IMR-90 (cell line): Measurements from ENCODE around the gene LCA5L. TPM values are rescaled to one million over a fixed set of nuclear protein-coding genes. Genes with fewer than 3 reads are reported as not detected.

Source experiments
- ATAC-seq: fragments of 200-7000 bp; cut with Tn5 transposase; 2 replicates; pipeline ENCODE4 v1.9.1; 2020; ENCODE audit warnings: low read depth, mild to moderate bottlenecking, moderate library complexity
- BruUV-seq: library from RNA; stranded (reverse); fragments of 400-500 nt; replicated peaks from 2 replicates; lab custom pipeline; 2021; lab: Mats Ljungman, UMichigan
- CTCF ChIA-PET: fragments of 300-600 bp; formaldehyde crosslinking; extraction: SDS; loops from one replicate; lab custom pipeline; 2021; ENCODE audit warnings: antibody characterized with exemption; lab: Yijun Ruan, JAX
- POLR2A ChIA-PET: fragments of 300-600 bp; sonication (Branson Sonifier 250); formaldehyde crosslinking; loops from one replicate; lab custom pipeline; 2022; ENCODE audit warnings: antibody characterized with exemption; ENCODE audit not compliant: unreplicated experiment; lab: Charles Lee
- DNase-seq: peaks from one replicate; pipeline ENCODE4 v3.0.0; 2013
- H2AFZ ChIP-seq: replicated peaks from 2 replicates; pipeline ENCODE3; 2013; ENCODE audit warnings: low read length, mild to moderate bottlenecking; ENCODE audit not compliant: poor library complexity
- H2AK5ac ChIP-seq: 2 replicates; pipeline ENCODE4 v1.6.1; 2013; ENCODE audit warnings: low read depth, low read length, inconsistent platforms
- H2AK9ac ChIP-seq: replicated peaks from 2 replicates; pipeline ENCODE3; 2013; ENCODE audit warnings: mild to moderate bottlenecking, low read depth, low read length, moderate library complexity; ENCODE audit not compliant: poor library complexity
- H2BK120ac ChIP-seq: 2 replicates; pipeline ENCODE4 v1.6.1; 2013; ENCODE audit warnings: low read depth, low read length, inconsistent platforms
- H2BK15ac ChIP-seq: 3 replicates; pipeline ENCODE4 v1.6.1; 2013; ENCODE audit warnings: low read depth, low read length, inconsistent platforms
- H2BK20ac ChIP-seq: 2 replicates; pipeline ENCODE4 v1.6.1; 2013; ENCODE audit warnings: low read depth, mild to moderate bottlenecking, inconsistent platforms, low read length, moderate library complexity
- H2BK5ac ChIP-seq: 2 replicates; pipeline ENCODE4 v1.6.1; 2013; ENCODE audit warnings: mild to moderate bottlenecking, low read depth, low read length, inconsistent platforms; ENCODE audit not compliant: poor library complexity, severe bottlenecking
- H3K14ac ChIP-seq: replicated peaks from 2 replicates; pipeline ENCODE4 v1.6.1; 2013; ENCODE audit warnings: low read depth, low read length, inconsistent platforms
- H3K18ac ChIP-seq: 2 replicates; pipeline ENCODE4 v1.6.1; 2013; ENCODE audit warnings: low read depth, low read length, control low read depth
- H3K23ac ChIP-seq: 2 replicates; pipeline ENCODE4 v1.6.1; 2013; ENCODE audit warnings: low read depth, low read length, inconsistent platforms
- H3K27ac ChIP-seq: 2 replicates; pipeline ENCODE4 v1.5.1; 2013; ENCODE audit warnings: mild to moderate bottlenecking, control low read depth, low read length; ENCODE audit not compliant: insufficient read depth
- H3K27me3 ChIP-seq: 2 replicates; pipeline ENCODE4 v1.6.1; 2013; ENCODE audit warnings: low read length; ENCODE audit not compliant: control insufficient read depth, insufficient read depth
- H3K36me3 ChIP-seq: 2 replicates; pipeline ENCODE4 v1.6.1; 2013; ENCODE audit warnings: low read length, mixed read lengths; ENCODE audit not compliant: control insufficient read depth, insufficient read depth
- H3K4ac ChIP-seq: 2 replicates; pipeline ENCODE4 v1.6.1; 2013; ENCODE audit warnings: low read depth, low read length, inconsistent platforms
- H3K4me1 ChIP-seq: 2 replicates; pipeline ENCODE4 v1.6.1; 2013; ENCODE audit warnings: low read length, mixed read lengths; ENCODE audit not compliant: control insufficient read depth, insufficient read depth
- H3K4me2 ChIP-seq: 2 replicates; pipeline ENCODE4 v1.6.1; 2013; ENCODE audit warnings: low read depth, mild to moderate bottlenecking, control low read depth, low read length, moderate library complexity
- H3K4me3 ChIP-seq: 2 replicates; pipeline ENCODE4 v1.5.1; 2013; ENCODE audit warnings: low read depth, mild to moderate bottlenecking, control low read depth, low read length, moderate library complexity; ENCODE audit not compliant: insufficient read depth
- H3K56ac ChIP-seq: 2 replicates; pipeline ENCODE4 v1.6.1; 2013; ENCODE audit warnings: low read length, inconsistent platforms; ENCODE audit not compliant: insufficient read depth; ENCODE audit errors: extremely low read depth
- H3K79me1 ChIP-seq, 2 experiments: 2 replicates each; pipeline ENCODE4 v1.6.1; 2013; ENCODE audit warnings: low read length in 2 of 2, inconsistent platforms in 1 of 2, low read depth in 1 of 2
- H3K9ac ChIP-seq: 2 replicates; pipeline ENCODE4 v1.6.1; 2013; ENCODE audit warnings: low read depth, low read length, control low read depth
- H3K9me1 ChIP-seq: 2 replicates; pipeline ENCODE4 v1.6.1; 2013; ENCODE audit warnings: low read length, inconsistent platforms; ENCODE audit not compliant: insufficient read depth
- H3K9me3 ChIP-seq: 2 replicates; pipeline ENCODE4 v1.6.1; 2013; ENCODE audit warnings: low read length; ENCODE audit not compliant: control insufficient read depth, insufficient read depth
- H4K20me1 ChIP-seq: 2 replicates; pipeline ENCODE4 v1.6.1; 2013; ENCODE audit warnings: low read length, inconsistent platforms; ENCODE audit not compliant: insufficient read depth
- H4K5ac ChIP-seq: 2 replicates; pipeline ENCODE4 v1.6.1; 2013; ENCODE audit warnings: mild to moderate bottlenecking, low read depth, low read length, control low read depth
- H4K8ac ChIP-seq, 2 experiments: 2 replicates each; pipeline ENCODE4 v1.6.1; 2013; ENCODE audit warnings: low read depth in 2 of 2, low read length in 2 of 2, control low read depth in 1 of 2, inconsistent platforms in 1 of 2
- H4K91ac ChIP-seq: 2 replicates; pipeline ENCODE4 v1.6.1; 2013; ENCODE audit warnings: low read depth, low read length, inconsistent platforms; ENCODE audit not compliant: insufficient read depth
- CEBPB ChIP-seq: IDR thresholded peaks from 2 replicates; pipeline ENCODE4 v1.6.1; 2012; ENCODE audit warnings: low read depth, low read length, improper control_type of control experiment
- CTCF ChIP-seq: conservative IDR thresholded peaks from 2 replicates; pipeline ENCODE4 v1.5.1; 2012; ENCODE audit warnings: mild to moderate bottlenecking, low read depth, low read length, improper control_type of control experiment
- ELK1 ChIP-seq: fragments of 150-350 bp; IDR thresholded peaks from 2 replicates; pipeline ENCODE4 v1.6.1; 2016; ENCODE audit warnings: low read depth, mild to moderate bottlenecking, low read length, moderate library complexity, borderline replicate concordance
- MXI1 ChIP-seq: IDR thresholded peaks from 2 replicates; pipeline ENCODE4 v1.6.1; 2012; ENCODE audit warnings: low read depth, mild to moderate bottlenecking, low read length, moderate library complexity, borderline replicate concordance
- NFE2L2 ChIP-seq: fragments of 150-350 bp; IDR thresholded peaks from 2 replicates; pipeline ENCODE4 v1.6.1; 2016; ENCODE audit warnings: low read depth, mild to moderate bottlenecking, low read length
- SMC3 ChIP-seq: fragments of 150-350 bp; IDR thresholded peaks from 2 replicates; pipeline ENCODE4 v1.6.1; 2016; ENCODE audit warnings: low read depth, mild to moderate bottlenecking, antibody characterized with exemption, low read length, moderate library complexity
- WGBS, 2 experiments: methylation state at CpG; one replicate each; pipeline versions ENCODE4 v1.1.5 to v1.1.7; 2013; ENCODE audit warnings: missing lambda C conversion rate in 2 of 2; ENCODE audit not compliant: insufficient read length in 1 of 2; ENCODE audit errors: extremely low coverage in 2 of 2; 5-methylcytosine and 5-hydroxymethylcytosine counted together
- dilution Hi-C: fragments of 300-500 bp; cut with HindIII; formaldehyde crosslinking; loops from one replicate; pipeline ENCODE4 v1.14.3; 2018; ENCODE audit warnings: low sequenced_read_pairs; ENCODE audit not compliant: unreplicated experiment
- in situ Hi-C: fragments of 300-500 bp; cut with MboI; formaldehyde crosslinking; loops from 3 replicates; pipeline ENCODE4 v1.14.3; 2019; ENCODE audit warnings: low sequenced_read_pairs, inconsistent platforms, mixed read lengths
- intact Hi-C: fragments of 100-400 bp; cut with micrococcal nuclease; formaldehyde crosslinking; loops from 2 replicates; pipeline ENCODE4 v1.10.0; 2022
- polyA plus RNA-seq, 3 experiments: library from polyadenylated mRNA; depleted of rRNA; stranded (reverse); fragments of >200 nt; gene quantifications; 2 replicates each; pipeline ENCODE4 v1.2.3, GENCODE V29; 2012; ENCODE audit warnings: low replicate concordance in 1 of 3
- total RNA-seq: library from RNA; depleted of rRNA; stranded (reverse); fragments of >200 nt; gene quantifications from 2 replicates; pipeline ENCODE4 v1.2.3, GENCODE V29; 2012

The LCA5L gene
- total and polyA plus RNA-seq, 2 of the 4 experiments (the other 2 are of a cell fraction): 0.18 to 0.26 TPM

- POLR2A ChIA-PET: no interaction called here
Observed at GRCh38 chr21:39363607-39364555, 81.7 kb downstream of the LCA5L start.

More at GRCh38 chr21:39363607-39364555, 81.7 kb downstream of the LCA5L start:
- no TSS peak for BruUV-seq
- TF ChIP-seq SMC3 (no peak), CTCF (no peak), CEBPB (no peak), NFE2L2 (no peak), ELK1 (no peak), MXI1 (no peak)
- intact Hi-C loops: no loop called here
- Histone ChIP-seq H3K9me1 (peaks cover 12% of the 10 kb centered on the region), H3K56ac (peak overlapping the region; percentile 23; the same call in 1 of the 2 replicates), H3K27ac (peak overlapping the region; percentile 77; the same call in 1 of the 2 replicates), H2BK20ac (peak overlapping the region; percentile 84), H4K91ac (peak overlapping the region; percentile 81), H3K23ac (peak overlapping the region; percentile 82), H2AK5ac (peak overlapping the region; percentile 47; the same call in 1 of the 2 replicates), H3K36me3 (no peaks in the 10 kb centered on the region), H3K27me3 (no peaks in the 10 kb centered on the region), H3K4me2 (peak overlapping the region; percentile 77), H3K9me3 (no peaks in the 10 kb centered on the region), H3K9ac (no peak overlapping the region), H2BK5ac (peak overlapping the region; percentile 95), H2BK15ac (peak overlapping the region; percentile 26; the same call in 2 of the 3 replicates), H3K18ac (peak overlapping the region; percentile 95), H2BK120ac (peak overlapping the region; percentile 95), H3K4me1 (peaks cover 18% of the 10 kb centered on the region), H3K4me3 (no peak overlapping the region), H4K20me1 (no peaks in the 10 kb centered on the region), H3K14ac (peak overlapping the region; percentile 54), H3K79me1 (no peaks in the 10 kb centered on the region), H4K5ac (peak overlapping the region; percentile 77), H2AK9ac (no peak overlapping the region), H4K8ac (peak overlapping the region in 1 of 2 experiments; percentile 55; a peak in 2 of 4 replicates), H2AFZ (no peak overlapping the region), H3K4ac (peak overlapping the region; percentile 94)
- DNase-seq: peak; percentile 71
- no CpG with 5 or more reads among the region's 6 CpGs for WGBS, 2 experiments
- CTCF ChIA-PET: interaction anchor here (0.8 to 0.9 kb wide), 2 partner anchors 10 to 27 kb away, joined by 3 to 4 read pairs; no protein-coding TSS in a partner anchor
- peak; percentile 88 for ATAC-seq
- in situ Hi-C loops: no loop called here
- dilution Hi-C loops: no loop called here
